ENCODE measurements around the gene PANK1. TPM values are rescaled to one million over a fixed set of nuclear protein-coding genes. Genes with fewer than 3 reads are reported as not detected.

PANK1 gene
- polyA plus RNA-seq, 1 of the 3 experiments (the other 2 are of a cell fraction), result 4.2 TPM

- ChIA-PET POLR2A (no interaction called here), CTCF (interaction anchor here (0.6 kb wide), 1 partner anchor 679 kb away, joined by 3 read pairs; no protein-coding TSS in a partner anchor)
- peaks cover 0 to 18% of the 10 kb centered on the region in 2 experiments for H3K36me3 ChIP-seq (replicated peaks in 1 of 2; ENCODE audit: control insufficient read depth in 1 of 2, insufficient read depth in 2 of 2, low read length in 1 of 2)
- H3K4me3 ChIP-seq (ENCODE audit: low read depth in 2 of 2, low read length in 1 of 2), result no peak overlapping the region
- H3K9me3 ChIP-seq, result no peaks in the 10 kb centered on the region
- no peaks in the 10 kb centered on the region for H3K9me2 ChIP-seq
- no peaks in the 10 kb centered on the region for H3K4me1 ChIP-seq (ENCODE audit: control insufficient read depth in 1 of 2, insufficient read depth in 2 of 2, low read depth in 1 of 2, low read length in 1 of 2)
- 96% methylated on average over 3 of the region's 3 CpGs for WGBS (ENCODE audit: low lambda C conversion rate)
- H3K79me2 ChIP-seq (ENCODE audit: insufficient read depth), result no peaks in the 10 kb centered on the region
- H3K27me3 ChIP-seq (ENCODE audit: insufficient read depth), result no peaks in the 10 kb centered on the region
- no peak for TF ChIP-seq EP300 (IDR thresholded peaks at IDR 0.05; ENCODE audit: borderline replicate concordance in 1 of 2, low read depth in 1 of 2, low read length in 1 of 2)
- TF ChIP-seq, protein P1, sequence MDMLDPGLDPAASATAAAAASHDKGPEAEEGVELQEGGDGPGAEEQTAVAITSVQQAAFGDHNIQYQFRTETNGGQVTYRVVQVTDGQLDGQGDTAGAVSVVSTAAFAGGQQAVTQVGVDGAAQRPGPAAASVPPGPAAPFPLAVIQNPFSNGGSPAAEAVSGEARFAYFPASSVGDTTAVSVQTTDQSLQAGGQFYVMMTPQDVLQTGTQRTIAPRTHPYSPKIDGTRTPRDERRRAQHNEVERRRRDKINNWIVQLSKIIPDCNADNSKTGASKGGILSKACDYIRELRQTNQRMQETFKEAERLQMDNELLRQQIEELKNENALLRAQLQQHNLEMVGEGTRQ (IDR thresholded peaks at IDR 0.05; ENCODE audit: borderline replicate concordance, low read depth, low read length), result no peak
- H3F3A ChIP-seq (replicated peaks; ENCODE audit: insufficient read depth), result no peaks in the 10 kb centered on the region
- DNase-seq, result no peak
- H3K4me2 ChIP-seq, result no peak overlapping the region
- H3K27ac ChIP-seq (ENCODE audit: low read depth in 2 of 2, low read length in 1 of 2), result no peak overlapping the region
- no peak overlapping the region for H2AFZ ChIP-seq (ENCODE audit: low read depth)
- no peak overlapping the region for H3K9ac ChIP-seq
- no peaks in the 10 kb centered on the region for H4K20me1 ChIP-seq (ENCODE audit: insufficient read depth)
Measured at GRCh38 chr10:89600041-89600440, 45.0 kb downstream of the PANK1 start.

DNA sequence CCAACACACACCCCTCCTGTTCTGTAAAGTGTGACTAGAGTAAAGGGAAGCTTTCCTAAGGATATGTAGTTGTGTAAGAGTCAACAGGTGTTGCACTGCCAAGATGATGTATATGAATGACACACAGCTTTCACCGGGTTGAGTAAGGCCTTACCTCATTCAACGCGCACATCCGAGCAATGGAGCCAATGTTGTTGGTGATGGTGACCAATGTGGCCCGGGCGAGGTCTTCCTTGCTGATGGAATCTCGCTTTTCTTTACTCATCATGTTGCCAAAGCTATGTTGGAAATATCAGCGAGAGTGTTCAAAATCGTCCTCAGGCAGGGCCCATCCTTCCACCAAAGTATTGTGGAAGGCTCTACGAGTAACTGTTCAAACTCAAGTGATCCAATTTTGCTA lies 52.0 kb downstream of the PANK1 start:
- Histone ChIP-seq H2AFZ (ENCODE audit: low read depth) (no peak overlapping the region), H3K4me1 (ENCODE audit: control insufficient read depth in 1 of 2, insufficient read depth in 2 of 2, low read depth in 1 of 2, low read length in 1 of 2) (0 out of 4 replicates have a peak, but pooled peaks cover 0 to 5% of the 10 kb centered on the region in 2 experiments), H3K9me2 (no peaks in the 10 kb centered on the region), H3K4me2 (no peak overlapping the region), H3K36me3 (replicated peaks in 1 of 2; ENCODE audit: control insufficient read depth in 1 of 2, insufficient read depth in 2 of 2, low read length in 1 of 2) (peaks cover 12 to 42% of the 10 kb centered on the region in 2 experiments), H3F3A (replicated peaks; ENCODE audit: insufficient read depth) (no peaks in the 10 kb centered on the region), H3K27ac (ENCODE audit: low read depth in 2 of 2, low read length in 1 of 2) (no peak overlapping the region), H4K20me1 (ENCODE audit: insufficient read depth) (no peaks in the 10 kb centered on the region), H3K79me2 (ENCODE audit: insufficient read depth) (no peaks in the 10 kb centered on the region), H3K9ac (no peak overlapping the region), H3K27me3 (ENCODE audit: insufficient read depth) (no peaks in the 10 kb centered on the region), H3K9me3 (no peaks in the 10 kb centered on the region), H3K4me3 (ENCODE audit: low read depth in 2 of 2, low read length in 1 of 2) (no peak overlapping the region)
- CTCF ChIA-PET, result interaction anchor here (1.9 kb wide), 1 partner anchor 11 kb away, joined by 7 read pairs; no protein-coding TSS in a partner anchor
- DNase-seq, result no peak
- TF ChIP-seq, protein P1 (IDR thresholded peaks at IDR 0.05; ENCODE audit: borderline replicate concordance, low read depth, low read length), result no peak
- TF ChIP-seq USF1 (IDR thresholded peaks at IDR 0.05; ENCODE audit: borderline replicate concordance, low read depth), result no peak
- TF ChIP-seq GATA2 (CRISPR knock-in tag; IDR thresholded peaks at IDR 0.05), result no peak
- TF ChIP-seq ZBTB33 (IDR thresholded peaks at IDR 0.05; ENCODE audit: borderline replicate concordance, low read depth), result no peak
- no peak for TF ChIP-seq TAF1 (IDR thresholded peaks at IDR 0.05; ENCODE audit: borderline replicate concordance, low read depth, low read length)
- no peak for TF ChIP-seq POLR2AphosphoS5 (IDR thresholded peaks at IDR 0.05; ENCODE audit: low read depth, low read length)
- TF ChIP-seq TCF12 (IDR thresholded peaks at IDR 0.05), result no peak
- TF ChIP-seq, protein P2, sequence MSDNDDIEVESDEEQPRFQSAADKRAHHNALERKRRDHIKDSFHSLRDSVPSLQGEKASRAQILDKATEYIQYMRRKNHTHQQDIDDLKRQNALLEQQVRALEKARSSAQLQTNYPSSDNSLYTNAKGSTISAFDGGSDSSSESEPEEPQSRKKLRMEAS (IDR thresholded peaks at IDR 0.05; ENCODE audit: low read depth), result no peak
- TF ChIP-seq FOSL2 (IDR thresholded peaks at IDR 0.05; ENCODE audit: borderline replicate concordance, low read depth), result no peak
- no peak for TF ChIP-seq FOXM1 (IDR thresholded peaks at IDR 0.05; ENCODE audit: low read depth)
- TF ChIP-seq MXI1 (IDR thresholded peaks at IDR 0.05; ENCODE audit: low read depth, low read length), result no peak
- TF ChIP-seq YY1 (IDR thresholded peaks at IDR 0.05; ENCODE audit: low read depth), result no peak
- TF ChIP-seq CTCF (IDR thresholded peaks at IDR 0.05), result no peak
- no peak for TF ChIP-seq RXRA (IDR thresholded peaks at IDR 0.05; ENCODE audit: borderline replicate concordance, low read depth)
- no peak for TF ChIP-seq NFIC (IDR thresholded peaks at IDR 0.05; ENCODE audit: borderline replicate concordance)
- TF ChIP-seq SMC3 (IDR thresholded peaks at IDR 0.05; ENCODE audit: low read depth, low read length), result no peak
- TF ChIP-seq RCOR1 (IDR thresholded peaks at IDR 0.05; ENCODE audit: low read length), result no peak
- no peak for TF ChIP-seq ELF1 (IDR thresholded peaks at IDR 0.05)
- no peak for TF ChIP-seq IRF3 (IDR thresholded peaks at IDR 0.05; ENCODE audit: low read depth, low read length)
- POLR2A ChIA-PET, result no interaction called here
- 94% methylated on average over 10 of the region's 10 CpGs for WGBS (ENCODE audit: low lambda C conversion rate)
